HepG2 (cell line): Measurements from ENCODE around the gene TAF13. TPM values are rescaled to one million over a fixed set of nuclear protein-coding genes. Genes with fewer than 3 reads are reported as not detected.

Experiments
- BORCS8-MEF2B ChIP-seq: sonication (generic); formaldehyde crosslinking; IDR thresholded peaks from 2 replicates; pipeline ENCODE4 v1.8.0; 2022; ENCODE audit warnings: mild to moderate bottlenecking, missing genetic modification reagents
- ELF3 ChIP-seq: IDR thresholded peaks from 2 replicates; pipeline ENCODE4 v1.6.1; 2016; ENCODE audit warnings: missing genetic modification reagents, missing compliant biosample characterization
- ETV6 ChIP-seq: sonication (generic); formaldehyde crosslinking; conservative IDR thresholded peaks from 2 replicates; pipeline ENCODE4 v1.4.0; 2020; ENCODE audit warnings: missing genetic modification reagents
- GATAD1 ChIP-seq: IDR thresholded peaks from 2 replicates; pipeline ENCODE4 v1.6.1; 2016; ENCODE audit warnings: missing genetic modification reagents, missing compliant biosample characterization
- GZF1 ChIP-seq: sonication (generic); formaldehyde crosslinking; IDR thresholded peaks from 2 replicates; pipeline ENCODE4 v1.5.1; 2020; ENCODE audit warnings: mild to moderate bottlenecking, missing genetic modification reagents
- HIVEP1 ChIP-seq: sonication (generic); formaldehyde crosslinking; IDR thresholded peaks from 2 replicates; pipeline ENCODE4 v1.4.0; 2020; ENCODE audit warnings: mild to moderate bottlenecking, missing genetic modification reagents
- KDM2A ChIP-seq: sonication (generic); formaldehyde crosslinking; IDR thresholded peaks from 2 replicates; pipeline ENCODE4 v1.4.0; 2020; ENCODE audit warnings: low read depth, missing genetic modification reagents, borderline replicate concordance
- MLX ChIP-seq: IDR thresholded peaks from 2 replicates; pipeline ENCODE4 v1.6.1; 2016
- PAXIP1 ChIP-seq: sonication (generic); formaldehyde crosslinking; conservative IDR thresholded peaks from 2 replicates; pipeline ENCODE4 v1.4.0; 2020; ENCODE audit warnings: mild to moderate bottlenecking, missing genetic modification reagents, moderate library complexity
- PLRG1 ChIP-seq: fragments of 450-650 bp; conservative IDR thresholded peaks from 2 replicates; pipeline ENCODE4 v1.6.1; 2016
- RBFOX2 ChIP-seq: fragments of 200-400 bp; formaldehyde crosslinking; IDR thresholded peaks from 2 replicates; pipeline ENCODE4 v1.6.1; 2017; ENCODE audit warnings: low read depth, mild to moderate bottlenecking, low read length
- SMAD3 ChIP-seq: sonication (generic); formaldehyde crosslinking; IDR thresholded peaks from 2 replicates; pipeline ENCODE4 v1.4.0; 2020; ENCODE audit warnings: missing genetic modification reagents
- TAF15 ChIP-seq: fragments of 200-400 bp; formaldehyde crosslinking; IDR thresholded peaks from one replicate; pipeline ENCODE4 v1.6.1; 2018; ENCODE audit warnings: mild to moderate bottlenecking, low read depth, low read length; ENCODE audit not compliant: poor library complexity, severe bottlenecking
- YEATS2 ChIP-seq: sonication (generic); formaldehyde crosslinking; IDR thresholded peaks from 2 replicates; pipeline ENCODE4 v1.4.0; 2020; ENCODE audit warnings: missing genetic modification reagents, borderline replicate concordance
- ZFP90 ChIP-seq: sonication (generic); formaldehyde crosslinking; IDR thresholded peaks from 2 replicates; pipeline ENCODE4 v1.8.0; 2022; ENCODE audit warnings: missing genetic modification reagents, mild to moderate bottlenecking, inconsistent platforms, borderline replicate concordance
- ZFX ChIP-seq: sonication (generic); formaldehyde crosslinking; IDR thresholded peaks from 2 replicates; pipeline ENCODE4 v1.4.0; 2020; ENCODE audit warnings: mild to moderate bottlenecking, low read depth, missing genetic modification reagents, moderate library complexity
- ZNF292 ChIP-seq: sonication (generic); formaldehyde crosslinking; IDR thresholded peaks from 2 replicates; pipeline ENCODE4 v1.8.1; 2022; ENCODE audit warnings: mild to moderate bottlenecking, low read depth, missing genetic modification reagents, borderline replicate concordance
- ZNF34 ChIP-seq: sonication (generic); formaldehyde crosslinking; IDR thresholded peaks from 2 replicates; pipeline ENCODE4 v1.4.0; 2020; ENCODE audit warnings: mild to moderate bottlenecking, missing genetic modification reagents, borderline replicate concordance
- ZNF431 ChIP-seq: sonication (generic); formaldehyde crosslinking; IDR thresholded peaks from 2 replicates; pipeline ENCODE4 v1.9.0; 2022; ENCODE audit warnings: missing genetic modification reagents, low read depth, mild to moderate bottlenecking, borderline replicate concordance
- ZNF501 ChIP-seq: sonication (generic); formaldehyde crosslinking; IDR thresholded peaks from 2 replicates; pipeline ENCODE4 v1.5.1; 2020; ENCODE audit warnings: mild to moderate bottlenecking, moderate library complexity, missing genetic modification reagents
- ZNF543 ChIP-seq: sonication (generic); formaldehyde crosslinking; IDR thresholded peaks from 2 replicates; pipeline ENCODE4 v1.4.0; 2020; ENCODE audit warnings: mild to moderate bottlenecking, missing genetic modification reagents
- ZNF652 ChIP-seq: IDR thresholded peaks from 2 replicates; pipeline ENCODE4 v1.6.1; 2016; ENCODE audit warnings: low read depth, borderline replicate concordance
- ZNF746 ChIP-seq: sonication (generic); formaldehyde crosslinking; IDR thresholded peaks from 2 replicates; pipeline ENCODE4 v1.8.0; 2022; ENCODE audit warnings: mild to moderate bottlenecking, missing genetic modification reagents
- ZNF776 ChIP-seq: sonication (generic); formaldehyde crosslinking; IDR thresholded peaks from 2 replicates; pipeline ENCODE4 v1.4.0; 2020; ENCODE audit warnings: mild to moderate bottlenecking, missing genetic modification reagents
- ZNF816 ChIP-seq: sonication (generic); formaldehyde crosslinking; IDR thresholded peaks from 2 replicates; pipeline ENCODE4 v1.8.0; 2022; ENCODE audit warnings: missing genetic modification reagents, mild to moderate bottlenecking, borderline replicate concordance
- polyA plus RNA-seq, 8 experiments: library from polyadenylated mRNA; depleted of rRNA in 3 of 8; stranded (reverse) in 7 of 8; unstranded in 1 of 8; fragments of >200 nt; fragmentation: Illumina TruSeq in 4 of 8; extraction: Trizol in 4 of 8; gene quantifications; 2 replicates each; pipeline versions ENCODE4 v1.2.1 to v1.2.3, GENCODE V29; 2011 to 2016; ENCODE audit warnings: low read depth in 4 of 8, missing spikeins in 1 of 8, mixed read lengths in 1 of 8; ENCODE audit not compliant: insufficient read depth in 1 of 8
- total RNA-seq, 5 experiments: library from RNA; depleted of rRNA; stranded (reverse); fragments of >200 nt; fragmentation: Illumina TruSeq; extraction: Trizol; gene quantifications; 2 replicates each; pipeline ENCODE4 v1.2.3, GENCODE V29; 2016; ENCODE audit warnings: low read depth in 1 of 5

The TAF13 gene
- total and polyA plus RNA-seq, 2 of the 13 experiments (the other 11 are each of a cell fraction or from before 2014, with no cell fraction given) = 11.5 to 36.3 TPM

GRCh38 chr1:109041621-109042468 lies 34.0 kb downstream of the TAF13 start, which contains the start of gene WDR47 (continued):
- TF ChIP-seq RBFOX2 (peak; percentile 87), ZNF652 (CRISPR knock-in tag) (0 out of 2 replicates have a peak, but pooled peaks have one; percentile 15), ZNF746 (CRISPR knock-in tag) (no peak), ZNF501 (peak; percentile 71; the same call in 1 of the 2 replicates), ETV6 (no peak), ZNF543 (CRISPR knock-in tag) (no peak), ZNF292 (CRISPR knock-in tag) (0 out of 2 replicates have a peak, but pooled peaks have one; percentile 19), ZNF776 (peak; percentile 41; the same call in 1 of the 2 replicates), ZNF34 (CRISPR knock-in tag) (0 out of 2 replicates have a peak, but pooled peaks have one; percentile 47), GATAD1 (peak; percentile 73), PLRG1 (no peak), ZNF431 (peak; percentile 71; the same call in 1 of the 2 replicates), BORCS8-MEF2B (CRISPR knock-in tag) (peak; percentile 24; the same call in 1 of the 2 replicates), ZFX (CRISPR knock-in tag) (peak; percentile 75), ELF3 (CRISPR knock-in tag) (no peak), HIVEP1 (CRISPR knock-in tag) (no peak), ZNF816 (no peak), GZF1 (CRISPR knock-in tag) (no peak), SMAD3 (CRISPR knock-in tag) (no peak), KDM2A (CRISPR knock-in tag) (0 out of 2 replicates have a peak, but pooled peaks have one; percentile 68), PAXIP1 (CRISPR knock-in tag) (peak; percentile 22; the same call in 1 of the 2 replicates), TAF15 (peak; percentile 37), ZFP90 (CRISPR knock-in tag) (no peak), MLX (no peak), YEATS2 (CRISPR knock-in tag) (peak; percentile 59)
